HG03457 (cell line): ENCODE measurements around the gene MEP1A.
"Not testable (repeated sequence)": the region's sequence is repeated elsewhere in the genome, so short reads cannot be mapped to it uniquely, and the experiment has no call there.

Source experiments
- ATAC-seq: cut with Tn5 transposase; IDR thresholded peaks from one replicate; pipeline ENCODE4 v1.9.1; 2021; ENCODE audit warnings: moderate number of reproducible peaks; ENCODE audit not compliant: unreplicated experiment

Gene MEP1A

DNA sequence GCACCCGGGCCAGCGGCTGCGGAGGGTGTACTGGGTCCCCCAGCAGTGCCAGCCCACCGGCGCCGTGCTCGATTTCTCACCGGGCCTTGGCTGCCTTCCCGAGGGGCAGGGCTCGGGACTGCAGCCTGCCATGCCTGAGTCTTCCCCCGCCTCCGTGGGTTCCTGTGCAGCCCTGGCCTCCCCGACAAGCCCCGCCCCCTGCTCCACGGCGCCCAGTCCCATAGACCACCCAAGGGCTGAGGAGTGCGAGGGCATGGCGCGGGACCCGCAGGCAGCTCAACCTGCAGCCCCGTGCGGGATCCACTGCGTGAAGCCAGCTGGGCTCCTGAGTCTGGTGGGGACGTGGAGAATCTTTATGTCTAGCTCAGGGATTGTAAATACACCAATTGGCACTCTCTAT lies 18.5 kb upstream of the MEP1A start:
- ATAC-seq, result not testable (repeated sequence)

- ATAC-seq, result no peak
Measured at GRCh38 chr6:46776070-46776712, 17.0 kb upstream of the MEP1A start.

DNA sequence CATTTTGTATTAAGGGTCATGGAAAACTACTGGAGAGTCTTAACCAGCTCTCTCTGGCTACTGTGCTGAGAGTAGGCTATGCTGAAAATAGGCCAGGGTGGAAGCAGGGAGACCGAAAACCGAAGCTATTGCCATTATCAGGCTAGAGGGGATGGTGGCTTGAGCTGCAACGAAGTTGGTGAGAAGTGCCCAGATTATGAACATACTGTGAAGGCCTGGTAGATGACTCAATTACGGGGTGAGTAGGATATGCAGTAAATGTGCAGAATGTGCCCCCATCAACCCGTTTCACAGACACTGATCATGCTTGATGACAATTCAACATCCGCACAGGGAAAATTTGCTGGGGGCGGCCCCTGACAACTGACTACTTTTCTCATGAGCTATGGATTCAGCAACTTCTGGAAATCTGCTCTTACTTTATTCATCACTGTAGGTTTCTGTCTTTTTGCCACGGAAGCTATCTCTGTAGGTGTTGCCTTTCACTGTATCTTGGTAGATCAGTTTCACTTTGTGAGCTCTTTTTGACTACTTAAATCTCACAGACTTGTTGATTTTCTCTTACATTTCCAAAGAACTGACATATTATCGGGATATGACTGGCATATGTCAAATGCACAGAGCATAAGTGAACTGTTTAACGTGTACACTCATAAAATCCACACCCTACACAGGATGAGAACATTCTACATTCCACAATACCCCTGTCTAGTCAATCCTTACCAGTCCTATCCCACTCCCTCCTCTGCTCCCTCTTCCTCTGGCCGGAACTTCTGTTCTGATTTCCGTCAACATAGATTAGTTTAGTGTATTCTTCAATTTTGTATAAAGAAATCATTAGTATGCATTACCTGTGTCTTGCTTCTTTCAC lies 15.5 kb upstream of the MEP1A start:
- ATAC-seq, result no peak

- ATAC-seq, result no peak
Measured at GRCh38 chr6:46781478-46782378, 11.5 kb upstream of the MEP1A start.

DNA sequence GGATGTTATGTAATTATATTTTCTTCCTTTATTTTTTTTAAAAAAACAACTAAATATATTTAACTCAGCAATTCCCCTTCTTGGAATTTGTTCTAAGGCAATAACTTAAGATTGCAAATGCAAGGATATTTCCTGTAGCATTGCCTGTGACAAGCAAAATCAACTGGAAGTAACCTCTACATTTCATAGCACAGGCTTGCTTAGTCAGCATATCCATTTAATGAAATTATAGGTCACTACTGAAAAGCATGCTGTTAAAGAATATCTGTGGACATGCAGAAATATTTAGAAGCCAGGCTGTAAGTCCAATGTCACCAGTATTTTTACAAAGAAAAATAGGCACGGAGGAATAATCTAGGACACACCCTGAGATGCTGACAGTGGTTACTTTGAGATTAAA lies 8.7 kb upstream of the MEP1A start:
- no peak for ATAC-seq

DNA sequence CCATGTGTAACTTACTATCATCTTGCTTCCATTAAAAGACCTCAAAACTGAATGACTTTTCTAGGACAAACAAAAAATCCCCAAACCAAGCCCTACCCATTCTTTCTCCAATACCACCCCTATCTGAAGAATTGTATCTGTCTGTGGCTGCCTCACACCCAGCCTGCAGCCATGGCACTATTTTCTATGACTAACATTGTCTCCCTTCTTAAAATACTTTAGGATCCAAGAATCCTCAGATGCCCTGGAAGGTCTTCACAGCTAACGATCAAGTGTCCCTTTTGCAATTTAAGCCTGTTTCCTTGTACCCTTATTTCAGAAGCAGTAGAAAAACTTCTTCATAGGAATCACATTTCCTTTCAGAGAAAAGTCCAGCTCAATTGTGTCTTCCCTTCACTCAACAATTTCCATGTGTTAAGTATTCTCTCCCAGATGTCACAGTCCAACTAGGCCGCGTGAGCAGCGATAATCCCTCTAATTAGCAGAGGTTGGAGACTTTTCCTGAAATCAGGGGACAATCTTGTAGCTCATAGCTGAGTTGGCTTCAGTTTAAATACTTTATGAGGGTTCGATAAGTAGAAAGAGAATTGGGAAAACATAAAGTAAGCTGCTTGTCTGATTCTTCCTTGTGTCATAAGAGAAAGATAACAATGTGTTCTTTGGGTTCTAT lies 5.2 kb upstream of the MEP1A start:
- ATAC-seq, result no peak

GRCh38 chr6:46788791-46789190 lies 4.4 kb upstream of the MEP1A start:
- no peak for ATAC-seq

DNA sequence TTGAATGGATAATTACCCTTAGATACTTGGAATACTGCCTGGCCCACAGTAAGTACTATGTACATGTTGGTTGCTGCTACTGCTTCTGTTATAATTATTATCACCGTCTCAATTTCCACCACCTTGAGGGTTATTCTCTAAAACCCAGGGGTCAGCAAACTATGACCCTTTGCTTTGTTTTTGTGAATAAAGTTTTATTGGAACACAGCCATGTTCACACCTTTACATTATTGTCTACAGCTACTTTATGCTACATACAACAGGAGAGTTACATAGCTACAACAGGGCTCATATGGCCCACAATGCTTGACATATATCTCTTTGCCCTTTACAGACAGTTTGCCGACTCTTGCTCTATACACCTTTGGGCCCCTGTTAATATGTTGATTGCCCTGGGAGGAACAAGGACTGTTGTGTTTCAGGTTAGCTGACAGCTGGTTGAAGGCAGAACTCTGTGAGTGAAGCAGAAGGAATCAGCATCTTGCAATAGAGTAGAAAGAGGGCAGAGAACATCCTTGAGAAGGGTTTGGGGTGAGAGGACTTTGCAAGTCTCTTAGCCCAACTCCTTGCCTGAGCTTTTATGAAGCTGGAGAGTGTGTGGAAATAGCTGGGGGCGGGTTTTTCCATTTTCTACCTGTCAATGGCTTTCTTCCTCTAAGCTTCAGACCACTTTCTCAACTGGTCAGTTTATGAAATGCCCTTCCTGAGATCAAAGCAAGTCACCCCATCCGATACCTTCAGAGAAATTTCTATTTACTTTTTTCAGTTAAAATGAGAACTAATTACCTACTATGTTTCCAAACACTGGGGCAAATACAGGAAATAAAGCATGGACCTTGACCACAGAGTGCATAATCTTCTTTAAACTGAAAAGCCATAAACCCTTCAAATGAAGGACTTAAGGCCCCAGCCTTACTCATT lies 3.5 kb upstream of the MEP1A start:
- ATAC-seq, result no peak

DNA sequence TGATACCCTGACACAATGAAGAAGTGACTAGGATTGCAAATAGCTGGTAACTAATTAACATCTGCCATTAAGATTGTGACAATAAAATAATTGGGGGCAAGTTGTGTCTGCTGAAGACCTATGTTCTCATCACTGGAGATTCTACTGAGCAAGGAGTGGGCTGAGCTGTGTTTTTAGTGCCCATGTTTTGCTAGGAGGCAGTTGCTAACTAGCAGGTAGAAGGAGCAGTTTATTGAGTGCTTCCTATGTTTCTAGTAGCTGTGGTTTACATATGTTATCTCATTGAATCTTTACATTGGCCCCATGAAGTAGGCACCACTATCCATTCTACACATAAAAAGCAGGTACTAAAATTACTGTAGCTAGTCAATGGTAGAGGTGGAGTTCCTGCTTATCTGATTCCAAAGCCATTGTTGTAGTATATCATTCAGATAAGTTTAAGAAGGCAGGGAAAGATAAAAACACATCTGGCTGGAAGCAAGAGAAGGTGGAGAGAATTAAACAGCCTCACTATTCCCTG lies 2.8 kb upstream of the MEP1A start:
- no peak for ATAC-seq

- no peak for ATAC-seq
Measured at GRCh38 chr6:46792635-46793034, 554 bp upstream of the MEP1A start.

DNA sequence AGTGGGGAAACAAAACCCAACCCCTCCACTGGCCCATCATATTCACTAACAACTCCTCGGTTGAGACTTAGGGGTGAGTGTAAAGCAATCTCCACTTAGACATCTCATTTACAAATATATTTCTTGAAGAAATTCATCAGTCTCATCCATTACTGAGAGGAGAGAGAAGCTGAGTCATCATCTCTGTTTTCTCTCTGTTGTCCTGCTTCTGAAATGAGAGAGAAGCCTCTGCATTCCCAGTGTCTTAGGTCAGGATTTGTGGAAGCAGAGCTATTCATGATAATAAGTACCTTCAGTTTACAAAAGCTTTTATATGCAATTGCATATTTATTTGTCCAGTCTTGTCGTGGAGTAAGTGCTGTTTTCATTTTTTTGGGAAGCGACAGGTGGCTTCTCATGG lies 879 bp downstream of the MEP1A start:
- ATAC-seq, result no peak

- ATAC-seq, result no peak
Measured at GRCh38 chr6:46795816-46796215, 2.6 kb downstream of the MEP1A start.

GRCh38 chr6:46796848-46797580 lies 3.8 kb downstream of the MEP1A start:
- ATAC-seq, result no peak

DNA sequence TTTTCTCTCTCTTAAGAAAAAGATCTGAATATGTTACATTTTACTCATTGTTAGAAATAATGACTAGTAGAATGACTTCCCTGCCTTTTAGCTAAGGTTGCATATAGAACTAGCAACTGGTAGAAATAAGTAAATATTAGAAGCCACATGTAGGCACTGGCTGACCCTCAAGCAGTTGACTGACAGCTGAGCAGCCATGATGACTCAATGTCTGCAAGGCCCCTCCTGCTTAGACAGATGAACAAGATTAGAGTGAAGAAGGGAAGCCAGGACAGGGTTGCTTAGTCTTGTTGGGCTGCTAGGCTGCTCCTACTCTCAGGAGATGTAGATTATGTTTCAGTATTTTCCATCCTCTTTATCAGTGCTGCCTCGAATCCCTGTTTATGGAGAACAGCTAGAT lies 6.5 kb downstream of the MEP1A start:
- ATAC-seq, result no peak

DNA sequence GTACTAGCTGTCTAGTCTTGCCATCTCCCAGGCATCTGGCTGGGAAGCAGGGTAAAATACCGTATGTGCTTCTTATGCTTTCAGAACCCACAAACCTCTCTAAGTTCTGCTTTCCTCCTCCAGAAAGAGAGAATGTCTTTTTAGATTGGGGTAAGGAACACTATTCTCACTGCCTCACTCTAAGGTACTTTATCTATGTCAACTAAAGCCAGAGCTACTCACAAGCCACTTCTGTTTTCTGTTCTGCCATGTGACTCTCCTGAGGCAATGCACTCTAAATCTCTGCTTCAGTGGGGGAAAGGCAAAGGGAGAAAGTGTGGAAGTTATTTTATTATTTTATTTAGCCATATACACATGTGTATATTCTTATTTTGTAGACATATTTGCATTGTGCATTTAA lies 15.6 kb downstream of the MEP1A start:
- no peak for ATAC-seq

- ATAC-seq, result no peak
Measured at GRCh38 chr6:46815130-46815529, 21.9 kb downstream of the MEP1A start.

DNA sequence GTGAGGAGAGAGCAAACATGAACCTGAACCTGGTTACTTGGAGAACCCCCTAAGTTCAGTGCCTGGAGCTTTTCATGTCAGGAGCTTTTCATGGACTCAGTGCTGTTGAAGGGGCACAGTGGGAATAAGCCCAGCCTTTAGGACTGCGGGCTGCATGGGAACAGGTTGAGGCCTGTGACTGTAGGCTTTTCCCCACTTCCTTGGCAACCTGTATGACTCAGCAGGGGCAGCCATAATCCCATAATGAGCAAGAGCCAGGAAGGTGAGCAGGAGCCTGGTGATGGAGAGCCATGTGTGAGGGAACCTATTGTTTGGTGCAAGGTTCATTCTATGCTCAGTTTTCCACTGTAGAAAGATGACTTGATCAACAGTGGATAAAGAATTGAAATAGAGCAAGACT lies 23.4 kb downstream of the MEP1A start:
- ATAC-seq, result no peak

- ATAC-seq, result no peak
Measured at GRCh38 chr6:46819561-46819960, 26.4 kb downstream of the MEP1A start.

- no peak for ATAC-seq
Measured at GRCh38 chr6:46821458-46821881, 28.3 kb downstream of the MEP1A start.
